Caco-2 (cell line): ENCODE measurements around the gene LAT. TPM values are rescaled to one million over a fixed set of nuclear protein-coding genes. Genes with fewer than 3 reads are reported as not detected.

Source experiments
- BruUV-seq: library from RNA; stranded (reverse); fragments of 400-500 nt; replicated peaks from 2 replicates; lab custom pipeline; 2021; lab: Mats Ljungman, UMichigan
- CTCF ChIA-PET: fragments of 300-600 bp; sonication (Branson Sonifier 250); formaldehyde crosslinking; loops from one replicate; lab custom pipeline; 2022; ENCODE audit warnings: antibody characterized with exemption; lab: Charles Lee
- POLR2A ChIA-PET: fragments of 300-600 bp; sonication (Branson Sonifier 250); formaldehyde crosslinking; loops from one replicate; lab custom pipeline; 2022; ENCODE audit warnings: antibody characterized with exemption; lab: Charles Lee
- DNase-seq, 2 experiments: peaks; one replicate each; pipeline versions ENCODE4 v3.0.0 to v3.0.0-alpha.2; 2020 to 2022
- H3K27me3 ChIP-seq: replicated peaks from 2 replicates; pipeline ENCODE4 v1.6.0; 2011; ENCODE audit warnings: low read length; ENCODE audit not compliant: control insufficient read depth, insufficient read depth
- H3K36me3 ChIP-seq: 2 replicates; pipeline ENCODE4 v1.5.1; 2011; ENCODE audit warnings: low read length; ENCODE audit not compliant: control insufficient read depth, insufficient read depth
- H3K4me1 ChIP-seq: fragments of 250-450 bp; sonication (Bioruptor Pico); 2 replicates; pipeline ENCODE4 v1.5.1; 2020; ENCODE audit warnings: mild to moderate bottlenecking
- H3K4me3 ChIP-seq: 2 replicates; pipeline ENCODE4 v1.5.1; 2011; ENCODE audit warnings: low read depth, mild to moderate bottlenecking, control low read depth, low read length
- H3K9me3 ChIP-seq: fragments of 250-450 bp; sonication (Bioruptor Pico); 2 replicates; pipeline ENCODE4 v1.5.1; 2020; ENCODE audit warnings: mild to moderate bottlenecking, moderate library complexity
- H3K27ac Mint-ChIP-seq: one replicate; pipeline ENCODE4 v1.8.0; 2022; ENCODE audit warnings: mixed read lengths; ENCODE audit not compliant: unreplicated experiment
- H3K27me3 Mint-ChIP-seq: one replicate; pipeline ENCODE4 v1.8.0; 2022; ENCODE audit warnings: mixed read lengths; ENCODE audit not compliant: insufficient read depth, unreplicated experiment
- H3K36me3 Mint-ChIP-seq: one replicate; pipeline ENCODE4 v1.8.0; 2022; ENCODE audit warnings: mild to moderate bottlenecking, mixed read lengths; ENCODE audit not compliant: insufficient read depth, unreplicated experiment
- H3K4me1 Mint-ChIP-seq: one replicate; pipeline ENCODE4 v1.8.0; 2022; ENCODE audit warnings: low read depth, mixed read lengths; ENCODE audit not compliant: unreplicated experiment
- H3K4me3 Mint-ChIP-seq: one replicate; pipeline ENCODE4 v1.8.0; 2022; ENCODE audit warnings: mild to moderate bottlenecking, moderate library complexity, mixed read lengths; ENCODE audit not compliant: unreplicated experiment
- H3K9me3 Mint-ChIP-seq: one replicate; pipeline ENCODE4 v1.8.0; 2022; ENCODE audit warnings: mixed read lengths; ENCODE audit not compliant: unreplicated experiment
- CTCF ChIP-seq, 2 experiments: fragments of 200-600 bp in 1 of 2; IDR thresholded peaks; 1 replicate in 1 of 2; 2 replicates in 1 of 2; pipeline versions ENCODE4 v1.5.1 to v1.8.0; 2011 to 2022; ENCODE audit warnings: antibody characterized with exemption in 1 of 2, control low read depth in 1 of 2, inconsistent platforms in 1 of 2, low read depth in 1 of 2, low read length in 1 of 2, mild to moderate bottlenecking in 1 of 2, moderate library complexity in 1 of 2; ENCODE audit not compliant: insufficient read depth in 1 of 2, severe bottlenecking in 1 of 2, unreplicated experiment in 1 of 2
- intact Hi-C: fragments of 100-400 bp; cut with micrococcal nuclease; formaldehyde crosslinking; loops from one replicate; pipeline ENCODE4 v1.10.0; 2022; ENCODE audit not compliant: unreplicated experiment
- total RNA-seq: library from RNA; stranded (reverse); gene quantifications from 2 replicates; pipeline ENCODE4 v1.2.3, GENCODE V29; 2022

Gene LAT
- total RNA-seq, 1 experiment from 2014 or later: 3.2 TPM

GRCh38 chr16:29022196-29022595 is 37.3 kb downstream of the LAT start:
- H3K27ac Mint-ChIP-seq: no peak overlapping the region
- CTCF ChIA-PET: no interaction called here
- intact Hi-C loops: no loop called here
- no TSS peak for BruUV-seq
- DNase-seq: no peak
- no peaks in the 10 kb centered on the region for H3K4me1 Mint-ChIP-seq
- H3K4me3 Mint-ChIP-seq: no peak overlapping the region
- H3K36me3 Mint-ChIP-seq: no peaks in the 10 kb centered on the region
- no peaks in the 10 kb centered on the region for H3K4me1 ChIP-seq
- H3K27me3 ChIP-seq: no peaks in the 10 kb centered on the region
- no peak overlapping the region for H3K4me3 ChIP-seq
- H3K36me3 ChIP-seq: no peaks in the 10 kb centered on the region
- no peaks in the 10 kb centered on the region for H3K9me3 ChIP-seq
- TF ChIP-seq CTCF (IDR thresholded peaks at IDR 0.05; ENCODE audit: insufficient read depth in 1 of 2, low read depth in 1 of 2, low read length in 1 of 2, severe bottlenecking in 1 of 2, unreplicated experiment in 1 of 2): no peak
- POLR2A ChIA-PET: no interaction called here
- no peaks in the 10 kb centered on the region for H3K27me3 Mint-ChIP-seq
- no peaks in the 10 kb centered on the region for H3K9me3 Mint-ChIP-seq

- H3K4me1 ChIP-seq: no peaks in the 10 kb centered on the region
- no peaks in the 10 kb centered on the region for H3K36me3 Mint-ChIP-seq
- no peaks in the 10 kb centered on the region for H3K4me1 Mint-ChIP-seq
- DNase-seq: no peak
- no peaks in the 10 kb centered on the region for H3K9me3 Mint-ChIP-seq
- no TSS peak for BruUV-seq
- H3K27me3 Mint-ChIP-seq: peaks cover 2% of the 10 kb centered on the region
- no peaks in the 10 kb centered on the region for H3K27me3 ChIP-seq
- intact Hi-C loops: no loop called here
- no peaks in the 10 kb centered on the region for H3K9me3 ChIP-seq
- H3K4me3 Mint-ChIP-seq: no peak overlapping the region
- CTCF ChIA-PET: no interaction called here
- H3K36me3 ChIP-seq: no peaks in the 10 kb centered on the region
- no peak for TF ChIP-seq CTCF (IDR thresholded peaks at IDR 0.05; ENCODE audit: insufficient read depth in 1 of 2, low read depth in 1 of 2, low read length in 1 of 2, severe bottlenecking in 1 of 2, unreplicated experiment in 1 of 2)
- no peak overlapping the region for H3K27ac Mint-ChIP-seq
- POLR2A ChIA-PET: no interaction called here
- no peak overlapping the region for H3K4me3 ChIP-seq
Measured at GRCh38 chr16:29023279-29024277, 38.7 kb downstream of the LAT start.

- H3K4me1 Mint-ChIP-seq: no peaks in the 10 kb centered on the region
- POLR2A ChIA-PET: interaction anchor here (0.6 kb wide), 1 partner anchor 212 kb away, joined by 10 read pairs; no protein-coding TSS in a partner anchor
- CTCF ChIA-PET: no interaction called here
- DNase-seq: no peak
- no peaks in the 10 kb centered on the region for H3K4me1 ChIP-seq
- H3K27me3 ChIP-seq: no peaks in the 10 kb centered on the region
- H3K36me3 ChIP-seq: no peaks in the 10 kb centered on the region
- TF ChIP-seq CTCF (IDR thresholded peaks at IDR 0.05; ENCODE audit: insufficient read depth in 1 of 2, low read depth in 1 of 2, low read length in 1 of 2, severe bottlenecking in 1 of 2, unreplicated experiment in 1 of 2): no peak
- H3K4me3 ChIP-seq: no peak overlapping the region
- intact Hi-C loops: no loop called here
- BruUV-seq: no TSS peak
- peaks cover 2% of the 10 kb centered on the region for H3K27me3 Mint-ChIP-seq
- no peaks in the 10 kb centered on the region for H3K9me3 Mint-ChIP-seq
- no peak overlapping the region for H3K4me3 Mint-ChIP-seq
- H3K9me3 ChIP-seq: no peaks in the 10 kb centered on the region
- no peak overlapping the region for H3K27ac Mint-ChIP-seq
- H3K36me3 Mint-ChIP-seq: no peaks in the 10 kb centered on the region
Measured at GRCh38 chr16:29024278-29024677, 39.4 kb downstream of the LAT start.
